Thoracic aorta (tissue), 2 donors: ENCODE measurements around the gene CREBRF. TPM values are rescaled to one million over a fixed set of nuclear protein-coding genes. Genes with fewer than 3 reads are reported as not detected.

Experiments used
- ATAC-seq: fragments of 150-250 bp; one replicate; pipeline ENCODE4 v1.8.0; 2017; ENCODE audit warnings: low read depth; ENCODE audit not compliant: insufficient number of reproducible peaks, low FRiP score
- DNase-seq: peaks from one replicate; pipeline ENCODE4 v3.0.0-alpha.2; 2020; ENCODE audit warnings: low spot score
- H3K27ac ChIP-seq, 2 donors: fragments of 200-600 bp; sonication (generic); 1 replicate in 1 of 2; 2 replicates in 1 of 2; pipeline ENCODE4 v1.5.1; 2016; ENCODE audit warnings: mild to moderate bottlenecking in 2 of 2, moderate library complexity in 2 of 2
- H3K27me3 ChIP-seq: fragments of 200-600 bp; sonication (generic); replicated peaks from 2 replicates; pipeline ENCODE4 v1.6.0; 2016; ENCODE audit warnings: mild to moderate bottlenecking; ENCODE audit not compliant: insufficient read depth
- H3K36me3 ChIP-seq: fragments of 200-600 bp; sonication (generic); one replicate; pipeline ENCODE4 v1.5.1; 2016
- H3K4me1 ChIP-seq, 2 donors: fragments of 200-600 bp; sonication (generic); 1 replicate in 1 of 2; 2 replicates in 1 of 2; pipeline versions ENCODE4 v1.5.1 to v1.6.0; 2016; ENCODE audit warnings: low read depth in 2 of 2, mild to moderate bottlenecking in 1 of 2; ENCODE audit not compliant: control insufficient read depth in 1 of 2
- H3K4me3 ChIP-seq: fragments of 200-600 bp; sonication (generic); 2 replicates; pipeline ENCODE4 v1.5.1; 2016; ENCODE audit warnings: mild to moderate bottlenecking
- H3K9me3 ChIP-seq: fragments of 200-600 bp; sonication (generic); 2 replicates; pipeline ENCODE4 v1.5.1; 2016
- total RNA-seq, 2 donors: library from RNA; depleted of rRNA; stranded (reverse); fragments of >200 nt; gene quantifications; one replicate each; pipeline versions ENCODE4 v1.1.0 to v1.2.3, GENCODE V29; 2016
- TF ChIP-seq, protein P1 (sequence below): fragments of 200-600 bp; sonication (generic); IDR thresholded peaks from one replicate; pipeline ENCODE4 v1.5.1; 2019; ENCODE audit warnings: antibody characterized with exemption

CREBRF gene
- total RNA-seq, 2 donors from 2014 or later = 39.3 to 43.5 TPM

DNA sequence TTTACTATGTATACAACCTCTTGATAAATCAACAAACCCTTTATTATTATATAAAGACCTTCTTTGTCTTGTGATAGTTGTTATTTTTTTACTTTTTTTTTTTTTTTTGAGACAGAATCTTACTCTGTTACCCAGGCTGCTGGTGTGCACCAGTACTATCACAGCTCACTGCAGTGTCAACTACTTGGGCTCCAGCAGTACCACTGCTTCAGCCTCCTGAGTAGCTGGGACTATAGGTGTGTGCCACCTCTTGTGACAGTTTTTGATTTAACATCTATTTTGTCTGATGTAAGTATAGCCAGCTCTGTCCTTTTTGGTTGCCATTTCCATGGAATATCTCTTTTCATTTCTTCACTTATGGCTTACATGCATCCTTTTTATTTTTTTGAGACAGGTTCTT, 42.6 kb downstream of the CREBRF start:
- ATAC-seq = no peak

DNA sequence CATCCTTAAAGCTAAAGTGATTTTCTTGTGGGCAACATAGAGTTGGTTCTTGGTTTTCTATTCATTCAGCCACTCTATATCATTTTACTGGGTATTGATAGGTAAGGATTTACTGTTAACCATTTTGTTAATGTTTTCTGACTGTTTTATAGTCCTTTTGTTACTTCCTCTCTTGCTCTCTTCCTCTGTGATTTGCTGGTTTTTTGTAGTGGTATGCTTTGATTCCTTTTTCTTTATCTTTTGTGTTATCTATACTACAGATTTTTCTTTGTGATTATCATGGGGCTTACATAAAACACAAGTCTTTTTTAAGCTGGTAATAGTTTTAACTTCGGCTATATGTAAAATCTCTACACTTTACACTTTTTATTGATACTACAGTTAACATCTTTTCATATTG, 43.3 kb downstream of the CREBRF start:
- DNase-seq (no peak), ATAC-seq (no peak)
- Histone ChIP-seq H3K4me1 (peaks cover 15 to 34% of the 10 kb centered on the region in 2 donors), H3K36me3 (no peaks in the 10 kb centered on the region), H3K27me3 (no peaks in the 10 kb centered on the region), H3K9me3 (peaks cover 5% of the 10 kb centered on the region), H3K27ac (no peak overlapping the region), H3K4me3 (no peak overlapping the region)
- TF ChIP-seq, protein P1, sequence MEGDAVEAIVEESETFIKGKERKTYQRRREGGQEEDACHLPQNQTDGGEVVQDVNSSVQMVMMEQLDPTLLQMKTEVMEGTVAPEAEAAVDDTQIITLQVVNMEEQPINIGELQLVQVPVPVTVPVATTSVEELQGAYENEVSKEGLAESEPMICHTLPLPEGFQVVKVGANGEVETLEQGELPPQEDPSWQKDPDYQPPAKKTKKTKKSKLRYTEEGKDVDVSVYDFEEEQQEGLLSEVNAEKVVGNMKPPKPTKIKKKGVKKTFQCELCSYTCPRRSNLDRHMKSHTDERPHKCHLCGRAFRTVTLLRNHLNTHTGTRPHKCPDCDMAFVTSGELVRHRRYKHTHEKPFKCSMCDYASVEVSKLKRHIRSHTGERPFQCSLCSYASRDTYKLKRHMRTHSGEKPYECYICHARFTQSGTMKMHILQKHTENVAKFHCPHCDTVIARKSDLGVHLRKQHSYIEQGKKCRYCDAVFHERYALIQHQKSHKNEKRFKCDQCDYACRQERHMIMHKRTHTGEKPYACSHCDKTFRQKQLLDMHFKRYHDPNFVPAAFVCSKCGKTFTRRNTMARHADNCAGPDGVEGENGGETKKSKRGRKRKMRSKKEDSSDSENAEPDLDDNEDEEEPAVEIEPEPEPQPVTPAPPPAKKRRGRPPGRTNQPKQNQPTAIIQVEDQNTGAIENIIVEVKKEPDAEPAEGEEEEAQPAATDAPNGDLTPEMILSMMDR = no peak

More for the DNA sequence above, 42.6 kb downstream of the CREBRF start:
- no peak for DNase-seq
- H3K4me1 ChIP-seq = peaks cover 20 to 41% of the 10 kb centered on the region in 2 donors
- no peaks in the 10 kb centered on the region for H3K27me3 ChIP-seq
- TF ChIP-seq, protein P1 = no peak
- peaks cover 5% of the 10 kb centered on the region for H3K9me3 ChIP-seq
- no peak overlapping the region for H3K27ac ChIP-seq
- no peaks in the 10 kb centered on the region for H3K36me3 ChIP-seq
- H3K4me3 ChIP-seq = no peak overlapping the region

DNA sequence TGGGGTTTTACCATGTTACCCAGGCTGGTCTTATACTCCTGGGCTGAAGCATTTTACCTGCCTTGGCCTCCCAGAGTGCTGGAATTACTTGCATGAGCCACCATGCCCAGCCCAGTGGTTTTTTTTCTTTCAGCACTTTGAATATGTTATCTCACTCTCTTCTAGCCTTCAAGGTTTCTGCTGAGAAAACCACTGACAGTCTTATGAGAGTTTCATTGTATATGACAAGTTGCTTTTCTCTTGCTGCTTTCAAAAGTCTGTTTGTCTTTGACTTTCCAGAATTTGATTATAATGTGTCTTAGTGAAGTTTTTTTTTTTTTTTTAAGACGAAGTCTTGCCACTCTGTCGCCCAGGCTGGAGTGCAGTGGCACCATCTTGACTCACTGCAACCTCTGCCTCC, 45.1 kb downstream of the CREBRF start:
- H3K4me3 ChIP-seq = no peak overlapping the region
- no peaks in the 10 kb centered on the region for H3K36me3 ChIP-seq
- no peaks in the 10 kb centered on the region for H3K27me3 ChIP-seq
- DNase-seq (no peak), ATAC-seq (no peak)
- TF ChIP-seq, protein P1 = no peak
- H3K9me3 ChIP-seq = peaks cover 5% of the 10 kb centered on the region
- no peak overlapping the region for H3K27ac ChIP-seq
- peaks cover 10 to 29% of the 10 kb centered on the region in 2 donors for H3K4me1 ChIP-seq

DNA sequence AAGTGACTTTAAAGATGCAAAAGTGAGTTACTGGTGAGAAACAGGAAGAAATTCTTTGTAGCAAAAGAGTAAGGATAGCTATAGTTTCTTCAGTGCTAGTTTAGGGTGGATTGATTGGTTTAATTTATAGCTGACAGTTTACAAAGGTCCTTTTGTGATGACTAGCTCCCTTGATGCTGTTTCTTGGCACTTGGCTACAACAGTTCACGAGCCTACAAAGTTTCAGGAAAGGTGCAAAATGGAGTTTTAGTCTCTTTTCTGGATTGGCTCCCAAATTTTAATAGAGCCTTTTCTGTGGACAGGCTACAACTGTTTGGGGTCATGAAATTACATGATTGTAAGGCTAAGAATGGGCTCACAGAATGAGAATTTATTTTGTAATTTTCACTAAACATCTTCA, 47.3 kb downstream of the CREBRF start:
- Histone ChIP-seq H3K27ac (no peak overlapping the region), H3K4me1 (peaks cover 6 to 10% of the 10 kb centered on the region in 2 donors), H3K9me3 (peaks cover 5% of the 10 kb centered on the region), H3K4me3 (no peak overlapping the region), H3K27me3 (no peaks in the 10 kb centered on the region), H3K36me3 (no peaks in the 10 kb centered on the region)
- ATAC-seq (no peak), DNase-seq (no peak)
- TF ChIP-seq, protein P1 = no peak

DNA sequence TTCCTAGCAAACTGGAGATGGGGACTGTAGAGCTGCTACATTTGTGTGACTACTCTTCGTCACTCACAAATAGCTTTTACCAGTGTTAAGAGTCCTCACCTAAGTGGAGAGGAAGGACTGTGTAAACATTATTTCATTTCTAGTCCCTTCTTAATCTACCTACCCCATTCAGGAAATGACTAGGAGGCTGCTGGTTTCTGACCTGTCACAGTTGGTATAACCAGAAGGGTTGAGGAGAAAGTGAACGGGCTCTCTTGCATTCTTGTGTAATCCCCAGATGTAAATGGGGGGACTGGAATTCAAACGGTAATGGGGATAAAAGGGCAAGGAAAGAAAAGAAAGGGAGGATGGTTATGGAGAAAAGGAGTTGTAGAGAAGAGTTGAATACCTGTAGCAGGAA, 52.8 kb downstream of the CREBRF start:
- Histone ChIP-seq H3K4me3 (no peak overlapping the region), H3K4me1 (no peaks in the 10 kb centered on the region), H3K36me3 (peaks cover 31% of the 10 kb centered on the region), H3K27me3 (no peaks in the 10 kb centered on the region), H3K9me3 (no peaks in the 10 kb centered on the region), H3K27ac (no peak overlapping the region)
- TF ChIP-seq, protein P1 = no peak
- no peak for ATAC-seq
- no peak for DNase-seq
